Measurements from ENCODE around the gene SLC25A26. TPM values are rescaled to one million over a fixed set of nuclear protein-coding genes. Genes with fewer than 3 reads are reported as not detected.

SLC25A26 gene
- total RNA-seq, 1 donor from 2014 or later, result 25.9 TPM

DNA sequence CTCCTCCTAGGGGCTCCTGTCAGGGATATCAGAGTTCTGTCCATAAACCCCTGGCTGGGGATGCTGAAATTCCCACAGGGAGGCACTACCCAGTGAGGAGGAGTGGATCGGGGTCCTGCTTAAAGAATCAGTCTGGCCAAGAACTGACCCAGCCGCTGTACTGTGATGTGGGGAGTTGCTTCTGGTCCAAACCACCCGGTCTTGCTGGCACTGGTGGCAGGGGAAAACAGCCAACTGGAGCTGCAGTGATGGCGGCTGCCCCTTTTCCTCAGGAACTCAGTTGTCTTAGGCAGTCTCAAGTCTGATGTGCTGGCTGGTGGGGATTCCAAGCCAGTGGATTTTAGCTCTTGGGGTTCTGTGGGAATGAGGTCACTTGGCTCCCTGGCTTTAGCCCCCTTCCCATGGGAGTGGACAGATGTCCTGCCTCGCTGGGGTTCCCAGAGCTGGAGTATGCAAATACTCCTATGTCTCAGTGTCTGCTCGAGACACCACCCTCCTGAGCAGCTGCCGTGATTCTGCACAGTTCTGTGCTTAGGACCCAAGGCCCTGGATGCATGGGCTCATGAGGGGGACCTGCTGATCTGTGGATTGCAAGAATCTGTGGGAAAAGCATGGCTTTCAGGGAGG lies 97.1 kb downstream of the SLC25A26 start:
- DNase-seq (ENCODE audit: low read depth, low spot score), result no peak

DNA sequence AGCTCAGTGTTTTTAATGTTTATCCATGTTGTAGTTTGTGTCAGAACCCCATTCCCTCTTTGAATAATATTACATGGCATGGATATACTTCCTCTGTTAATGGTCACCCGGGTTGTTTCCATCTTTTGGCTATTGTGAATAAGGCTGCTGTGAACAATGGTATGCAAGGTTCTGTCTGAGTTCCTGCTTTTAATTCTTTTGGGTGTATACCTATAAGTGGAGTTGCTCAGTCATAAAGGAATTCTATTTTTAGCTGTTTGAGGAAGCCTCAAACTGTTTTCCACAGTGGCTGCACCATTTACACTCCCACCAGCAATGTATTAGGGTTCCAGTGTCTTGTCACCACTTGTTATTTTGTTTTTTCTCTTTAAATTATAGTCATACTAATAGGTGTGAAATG lies 99.6 kb downstream of the SLC25A26 start:
- DNase-seq (ENCODE audit: low read depth, low spot score), result no peak

DNA sequence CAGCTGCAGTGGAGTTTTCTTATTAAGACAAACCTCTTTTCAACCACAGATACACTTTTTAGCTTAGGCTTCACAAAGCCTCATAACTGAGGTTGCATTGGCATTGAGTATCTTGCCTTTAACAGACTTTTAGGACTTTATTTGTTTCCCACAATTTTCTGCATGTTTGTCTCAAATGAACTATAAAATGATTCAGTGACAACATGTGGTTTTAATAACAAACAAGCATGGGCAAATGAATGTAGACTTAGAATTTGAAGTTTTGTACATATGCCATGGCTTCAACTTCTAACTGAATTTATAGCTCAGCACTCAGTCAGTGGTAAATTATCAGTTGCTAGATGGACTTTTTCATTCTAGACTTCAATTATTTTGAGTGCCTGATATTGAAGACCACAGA lies 101.6 kb downstream of the SLC25A26 start:
- DNase-seq (ENCODE audit: low read depth, low spot score), result no peak

DNA sequence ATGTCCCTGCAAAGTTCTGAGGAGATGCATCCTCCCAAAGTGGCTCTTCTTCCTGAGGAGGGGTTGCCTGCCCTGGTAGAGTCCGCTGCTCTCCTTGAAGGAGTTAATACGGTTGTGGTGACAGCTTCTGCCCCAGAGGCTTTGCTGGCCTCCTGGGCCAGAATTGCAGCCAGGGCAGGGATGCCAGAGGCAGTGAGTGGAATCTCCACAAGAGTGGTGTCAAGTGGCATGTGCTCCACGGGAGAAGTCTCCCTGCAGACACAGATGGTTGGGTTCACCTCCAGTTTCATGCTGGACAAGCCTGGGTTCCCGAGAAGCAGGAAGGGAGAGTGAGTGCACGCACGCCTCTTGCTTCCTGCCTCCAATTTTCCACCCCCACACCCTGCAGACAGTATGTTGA lies 105.5 kb downstream of the SLC25A26 start:
- no peak for DNase-seq (ENCODE audit: low read depth, low spot score)

DNA sequence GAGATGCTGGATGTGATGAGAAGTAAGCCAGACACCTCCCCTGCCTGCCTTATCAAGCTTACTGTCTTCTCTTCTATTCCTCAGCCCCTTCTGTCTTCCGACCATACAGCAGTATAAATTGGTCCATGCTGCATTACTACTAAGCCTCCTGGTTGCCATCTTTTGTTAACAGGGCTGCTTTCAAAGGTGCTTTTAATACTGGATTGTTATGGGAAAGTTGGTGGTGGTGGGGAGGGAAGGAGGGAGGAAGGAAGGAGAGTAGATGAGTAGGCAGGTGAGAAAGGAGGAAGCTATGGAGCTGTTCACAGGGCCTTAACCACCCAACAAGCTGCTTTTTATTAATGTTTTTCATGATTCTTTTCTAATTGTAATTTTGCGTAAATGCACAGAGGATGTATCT lies 114.9 kb downstream of the SLC25A26 start:
- DNase-seq (ENCODE audit: low read depth, low spot score), result no peak

DNA sequence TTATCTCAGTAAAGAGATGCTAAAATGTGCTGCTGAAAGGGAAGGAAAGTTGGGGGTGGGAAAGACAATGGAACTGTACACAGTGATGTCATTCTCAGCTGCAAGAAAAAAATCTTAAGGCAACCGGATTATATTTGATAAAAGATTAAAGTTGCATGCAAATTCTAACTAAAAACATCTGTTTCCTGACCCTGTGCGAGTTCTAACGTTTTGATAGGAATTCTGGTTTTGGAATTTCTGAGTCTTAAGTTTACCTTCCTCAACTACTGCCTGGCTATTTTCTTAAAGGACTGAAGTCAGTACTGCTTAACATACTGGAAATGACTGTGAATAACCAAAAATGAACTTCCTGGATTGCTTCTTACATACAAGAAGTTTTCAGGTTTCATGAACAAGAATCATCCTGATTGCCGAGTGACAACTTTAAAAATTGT lies 115.5 kb downstream of the SLC25A26 start:
- peak; percentile 85 for DNase-seq (ENCODE audit: low read depth, low spot score)

DNA sequence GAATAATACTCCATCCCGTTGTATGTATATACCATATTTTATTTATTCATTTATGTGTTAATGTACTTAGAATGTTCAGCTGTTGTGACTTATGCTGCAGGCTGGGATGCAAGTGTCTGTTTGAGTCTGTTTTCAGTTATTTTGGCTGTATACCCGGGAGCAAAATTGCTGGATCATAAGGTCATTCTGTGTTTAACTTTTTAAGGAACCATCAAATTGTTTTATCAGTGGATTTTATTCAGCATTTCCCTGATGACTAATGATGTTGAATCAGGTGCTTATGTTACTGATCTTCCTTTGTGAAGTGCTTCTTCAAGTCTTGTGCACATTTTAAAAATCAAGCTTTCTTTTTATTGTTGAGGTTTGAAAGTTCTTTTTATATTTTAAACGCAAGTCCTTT lies 118.1 kb downstream of the SLC25A26 start:
- DNase-seq (ENCODE audit: low read depth, low spot score), result peak; percentile 30

DNA sequence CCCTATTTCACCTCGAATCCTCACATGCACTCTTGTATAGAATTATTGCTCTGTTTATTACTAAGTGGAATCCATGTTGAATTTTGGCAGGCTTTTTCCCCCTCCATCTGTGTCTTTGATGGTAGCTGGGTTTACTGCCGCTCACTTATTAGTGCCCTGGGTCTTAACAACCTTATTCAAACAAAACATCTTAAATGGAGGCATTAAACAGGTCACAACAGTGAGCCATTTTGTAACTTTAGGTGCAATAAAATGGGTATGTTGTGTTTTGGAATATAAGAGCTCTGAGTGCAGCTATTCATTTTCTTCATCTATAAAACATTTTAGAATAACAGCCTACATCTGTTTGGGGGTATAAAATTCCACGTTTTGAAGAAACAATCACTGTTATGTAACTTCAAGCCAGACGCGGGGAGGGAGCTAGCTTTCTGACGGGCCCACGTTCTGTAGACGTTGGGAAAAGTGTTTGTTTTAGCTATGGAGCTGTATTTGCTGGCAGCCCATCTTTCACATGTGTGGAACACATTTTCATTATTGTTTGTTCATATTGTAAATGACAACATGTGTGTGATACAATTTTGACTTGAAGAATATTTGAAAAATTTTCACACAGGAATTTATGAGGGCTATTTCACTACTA lies 122.0 kb downstream of the SLC25A26 start:
- DNase-seq (ENCODE audit: low read depth, low spot score), result no peak

DNA sequence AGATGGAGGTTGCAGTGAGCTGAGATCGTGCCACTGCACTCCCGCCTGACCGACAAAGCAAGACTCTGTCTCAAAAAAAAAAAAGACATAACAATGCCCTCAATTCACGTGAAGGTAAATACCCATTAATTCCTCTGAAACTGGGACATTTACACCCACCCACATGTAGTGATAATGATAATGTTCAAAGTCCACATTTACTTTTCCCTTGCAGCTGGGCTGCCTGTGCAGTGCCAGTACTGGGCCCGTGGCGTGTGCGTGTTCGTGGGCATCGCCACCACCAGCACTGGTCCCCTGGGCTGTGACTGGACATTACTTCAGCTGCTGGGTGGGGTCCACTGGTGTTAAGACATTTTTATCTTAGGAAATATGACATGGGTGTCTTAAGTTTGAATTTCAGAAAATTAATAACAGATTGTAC lies 123.6 kb downstream of the SLC25A26 start:
- DNase-seq (ENCODE audit: low read depth, low spot score), result no peak

DNA sequence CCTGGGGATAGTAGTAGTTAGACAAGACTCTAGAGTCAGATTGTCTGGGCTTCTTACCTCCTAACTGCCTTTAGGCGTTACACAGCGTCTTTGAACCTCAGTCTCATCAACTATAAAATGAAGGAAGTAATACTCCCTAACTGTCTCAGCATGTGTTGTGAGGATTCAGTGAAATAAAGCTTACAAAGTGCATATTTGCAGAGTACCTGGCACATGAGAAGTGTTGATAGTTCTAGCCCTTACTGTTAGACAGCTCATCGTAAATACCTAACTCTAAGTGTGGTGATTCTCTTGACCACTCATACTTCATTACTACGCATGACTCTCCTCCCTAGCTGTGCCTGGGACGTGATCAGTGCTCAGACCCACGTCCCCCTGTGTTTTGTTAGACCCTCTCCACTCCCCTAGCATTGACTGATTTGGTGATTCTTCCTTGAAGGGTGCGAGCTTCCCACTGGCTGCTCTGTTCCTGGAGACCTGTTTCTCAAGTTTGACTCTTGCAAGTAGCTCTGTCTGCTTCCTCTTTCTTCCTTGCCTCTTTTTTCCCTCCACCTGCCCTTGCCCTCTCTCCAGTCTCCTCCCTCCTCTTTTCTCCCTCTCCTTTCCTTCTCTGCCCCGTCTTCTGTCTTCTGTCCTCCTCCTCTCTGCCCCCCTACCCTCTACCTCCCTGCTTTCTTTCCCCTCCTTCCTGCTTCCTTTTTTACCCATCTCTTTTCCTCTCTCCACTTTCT lies 124.2 kb downstream of the SLC25A26 start:
- DNase-seq (ENCODE audit: low read depth, low spot score), result no peak

DNA sequence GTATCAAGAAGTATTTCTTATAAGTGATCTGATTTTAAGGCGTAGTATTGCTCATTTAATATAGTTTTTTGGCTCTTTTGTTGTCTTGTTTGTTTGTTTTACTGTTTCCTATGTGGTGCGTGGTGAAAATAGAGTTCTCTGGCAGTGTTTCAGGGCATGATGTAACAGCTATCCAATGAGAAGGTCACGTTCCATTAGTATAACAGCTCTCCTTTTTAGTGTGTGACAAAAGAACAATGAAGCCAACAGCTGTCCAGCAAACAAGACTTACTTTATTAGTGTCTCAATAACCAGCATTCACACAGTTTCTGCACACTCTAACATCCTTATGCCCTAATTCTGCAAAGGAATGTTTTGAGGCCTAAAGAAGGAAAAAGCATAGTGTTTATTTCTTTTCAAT lies 127.9 kb downstream of the SLC25A26 start:
- DNase-seq (ENCODE audit: low read depth, low spot score), result no peak

DNA sequence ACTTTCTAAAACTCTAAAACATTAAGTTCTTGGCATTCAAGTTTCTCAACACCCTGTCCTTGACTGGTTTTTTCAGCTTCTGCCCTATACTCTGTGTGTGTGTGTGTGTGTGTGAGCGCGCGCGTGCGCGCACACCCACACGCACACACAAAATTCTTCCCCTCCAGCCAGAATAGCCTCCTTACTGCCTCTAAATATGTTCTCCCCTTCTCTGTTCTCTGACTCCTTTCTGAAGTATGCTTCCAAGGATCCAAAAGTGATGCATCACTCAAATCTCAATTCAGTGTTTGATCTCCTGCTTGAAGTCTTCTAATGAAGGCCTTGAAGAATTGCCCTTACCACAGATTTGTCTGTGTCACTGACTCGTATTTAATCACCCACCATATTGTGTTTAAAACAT lies 129.8 kb downstream of the SLC25A26 start:
- DNase-seq (ENCODE audit: low read depth, low spot score), result no peak

DNA sequence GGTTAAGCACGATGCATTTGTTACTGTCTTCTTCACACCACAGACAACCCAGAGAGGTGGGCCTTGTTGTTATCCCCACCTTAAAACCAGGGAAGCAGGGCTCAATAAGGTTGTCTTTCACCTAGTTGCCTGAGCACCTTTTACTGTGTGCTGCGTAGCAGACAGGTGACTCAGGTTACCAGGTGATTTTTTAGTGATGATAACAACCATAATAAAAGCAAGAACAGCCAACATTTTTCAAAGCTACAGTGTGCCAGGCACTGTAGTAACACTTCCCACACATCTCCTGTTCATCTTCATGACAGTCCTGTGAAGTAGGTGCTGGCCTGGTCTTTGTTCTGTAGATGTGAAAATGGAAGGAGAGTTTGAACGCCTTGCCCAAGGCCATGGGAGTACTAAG lies 132.2 kb downstream of the SLC25A26 start:
- DNase-seq (ENCODE audit: low read depth, low spot score), result no peak

DNA sequence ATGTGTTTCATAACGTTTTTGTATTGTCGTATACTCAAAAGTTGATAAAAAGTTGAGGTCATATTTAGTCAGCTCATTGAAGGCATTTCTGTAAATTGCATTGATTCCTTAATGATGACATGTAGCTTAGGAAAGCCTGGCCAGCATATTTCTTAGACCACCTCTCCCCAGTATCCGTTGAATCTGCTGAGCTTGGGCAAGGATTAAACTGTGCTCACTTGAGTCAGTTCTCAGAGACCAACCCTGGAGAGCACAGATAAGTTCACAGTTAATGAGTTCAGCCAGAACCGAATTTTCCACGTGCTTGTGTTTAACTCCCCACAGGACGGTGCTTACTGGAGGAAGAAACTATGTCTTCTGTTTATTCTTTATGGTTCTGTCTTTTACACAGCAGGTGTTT lies 132.7 kb downstream of the SLC25A26 start:
- DNase-seq (ENCODE audit: low read depth, low spot score), result no peak

DNA sequence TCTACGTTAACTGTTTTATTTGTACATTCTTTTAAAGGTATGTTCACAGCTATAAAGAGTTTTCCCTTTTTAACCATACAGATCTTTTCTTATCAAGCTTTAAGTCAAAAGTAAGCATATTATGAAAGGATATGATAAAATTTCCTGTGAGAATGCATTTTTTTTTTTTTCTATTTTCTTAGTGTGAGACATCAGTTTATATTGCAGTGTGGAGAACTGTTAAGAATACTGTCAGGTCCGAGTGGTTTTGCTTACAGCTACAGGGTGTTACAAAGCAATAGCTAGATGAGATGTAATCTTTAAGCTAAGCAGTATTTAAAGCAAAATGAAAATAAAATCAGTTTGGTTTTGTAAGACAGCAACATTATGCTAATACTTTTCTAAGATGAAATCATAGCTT lies 133.2 kb downstream of the SLC25A26 start:
- no peak for DNase-seq (ENCODE audit: low read depth, low spot score)

DNA sequence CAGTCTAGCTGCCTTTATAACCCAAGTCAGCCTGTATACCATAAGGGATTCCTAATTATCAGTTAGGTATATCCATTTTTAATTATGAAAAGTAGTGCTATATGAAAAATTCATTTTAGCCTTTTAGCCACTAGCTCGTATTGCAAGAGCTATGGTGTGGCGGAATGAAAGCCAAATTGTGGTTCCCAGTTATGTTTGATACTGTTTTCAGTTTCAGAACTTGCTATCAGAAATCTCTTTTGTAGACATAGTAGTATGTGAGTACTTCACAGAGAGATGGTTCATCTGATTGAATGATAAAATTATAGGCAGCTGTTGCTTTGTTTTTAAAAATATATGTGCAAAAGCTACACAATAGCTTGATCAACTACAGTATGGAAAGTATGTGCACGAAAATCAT lies 134.6 kb downstream of the SLC25A26 start:
- DNase-seq (ENCODE audit: low read depth, low spot score), result no peak

DNA sequence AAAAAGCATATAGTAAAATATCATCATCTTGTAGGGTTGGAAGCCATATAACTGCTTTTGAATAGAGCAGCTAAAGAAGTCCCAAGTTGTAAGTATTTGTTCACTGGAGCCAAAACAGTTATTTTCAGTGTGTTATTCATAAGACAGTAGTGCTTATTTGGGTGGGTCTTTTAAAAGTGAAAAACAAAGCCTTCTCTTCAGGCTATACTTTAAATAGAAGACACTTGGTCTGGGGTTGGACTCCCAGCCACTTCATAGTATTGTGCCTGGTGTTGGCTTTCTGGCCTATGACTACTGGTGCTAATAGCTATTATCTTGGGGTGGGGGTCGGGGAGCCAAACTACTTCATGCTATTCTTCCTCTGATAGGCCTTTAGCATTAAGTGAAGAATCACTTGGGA lies 135.2 kb downstream of the SLC25A26 start:
- no peak for DNase-seq (ENCODE audit: low read depth, low spot score)

DNA sequence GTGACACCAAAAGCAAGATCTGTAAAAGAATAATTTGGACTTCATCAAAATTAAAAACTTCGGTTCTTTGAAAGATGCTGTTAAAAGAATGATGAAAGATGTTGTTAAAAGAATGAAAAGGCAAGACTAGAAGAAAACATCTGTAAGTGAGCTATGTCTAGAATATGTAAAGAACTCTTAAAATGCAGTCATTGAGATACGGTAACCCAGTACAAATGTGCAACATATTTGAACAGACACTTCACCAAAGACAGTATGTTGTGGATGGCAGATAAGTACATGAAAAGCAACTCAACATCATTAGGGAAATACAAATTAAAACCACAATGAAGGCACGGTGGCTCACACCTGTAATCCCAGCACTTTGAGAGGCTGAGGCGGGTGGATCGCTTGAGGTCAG lies 140.6 kb downstream of the SLC25A26 start:
- no peak for DNase-seq (ENCODE audit: low read depth, low spot score)

DNA sequence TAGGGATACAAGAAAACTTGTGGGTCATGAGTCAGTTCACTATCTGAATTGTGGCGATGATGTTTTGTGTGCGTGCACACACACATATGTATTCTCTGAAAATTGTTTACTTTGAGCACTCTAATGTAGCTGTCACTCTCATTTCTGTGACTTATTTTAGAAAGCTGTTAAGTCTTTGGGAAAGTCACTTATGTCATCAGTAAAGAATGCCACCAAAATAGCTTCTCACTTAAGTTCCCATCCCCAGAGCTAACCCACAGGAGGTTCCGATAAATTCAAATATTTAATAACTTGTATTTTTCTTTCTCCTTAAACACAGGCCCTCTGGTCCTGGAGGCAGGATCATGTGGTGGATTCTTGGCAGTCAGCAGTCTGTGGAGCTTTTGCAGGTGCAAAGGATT lies 141.7 kb downstream of the SLC25A26 start:
- no peak for DNase-seq (ENCODE audit: low read depth, low spot score)

DNA sequence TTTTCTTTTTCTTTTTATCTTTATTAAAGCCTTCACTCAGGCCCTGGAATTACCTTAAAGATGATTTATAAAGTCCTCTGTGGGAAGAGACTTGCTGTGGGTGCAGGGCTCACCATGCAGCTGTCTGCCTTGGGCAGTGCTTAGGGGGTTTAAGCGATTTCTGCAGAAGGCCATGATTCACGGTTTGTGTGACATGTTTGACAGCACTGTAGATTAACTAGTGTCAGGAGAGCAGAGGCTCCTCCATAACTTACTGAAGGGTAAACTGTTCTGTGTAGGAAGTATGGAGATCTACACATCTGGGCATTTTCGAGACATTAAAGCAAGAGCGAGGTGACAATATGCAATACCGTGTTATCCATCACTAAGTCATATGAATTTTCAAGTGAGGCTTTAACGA lies 142.3 kb downstream of the SLC25A26 start:
- no peak for DNase-seq (ENCODE audit: low read depth, low spot score)

DNA sequence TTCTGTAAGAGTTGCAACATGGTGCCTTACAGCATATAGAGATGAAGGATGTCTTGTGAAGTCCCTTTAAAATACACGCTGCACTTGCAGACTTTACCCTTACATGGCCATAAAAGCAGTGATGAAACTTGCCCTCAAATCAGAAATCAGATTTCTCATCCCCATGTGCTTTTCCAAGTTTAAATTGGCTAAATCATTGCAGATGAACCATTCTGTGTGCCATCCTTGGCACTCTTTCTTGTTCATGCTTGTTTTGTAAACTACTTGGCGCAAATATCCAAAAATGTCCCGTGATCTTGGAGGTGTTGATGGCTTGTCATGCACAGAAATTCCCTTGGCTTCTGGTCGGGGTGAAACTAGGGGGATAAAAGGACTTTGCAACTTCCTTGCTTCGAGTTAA lies 144.3 kb downstream of the SLC25A26 start:
- DNase-seq (ENCODE audit: low read depth, low spot score), result no peak

DNA sequence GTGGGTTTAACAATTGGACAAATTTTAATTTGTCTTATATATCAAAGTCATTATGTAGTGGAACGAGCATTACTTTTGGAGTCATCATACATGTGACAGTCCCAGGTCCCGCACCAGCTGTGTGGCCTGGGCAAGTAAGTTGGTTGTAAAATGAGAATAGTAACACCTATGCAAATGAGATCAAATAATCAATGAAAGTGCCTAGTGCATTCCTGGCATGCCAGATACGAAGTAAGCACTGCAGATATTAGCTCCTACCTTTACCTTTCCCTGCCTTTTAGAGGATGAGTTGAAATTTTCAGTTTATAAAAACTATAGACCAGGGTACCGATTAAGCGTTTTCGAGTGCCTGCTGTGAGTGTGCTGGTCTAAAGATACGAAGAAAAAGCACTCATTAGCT lies 145.9 kb downstream of the SLC25A26 start:
- no peak for DNase-seq (ENCODE audit: low read depth, low spot score)

DNA sequence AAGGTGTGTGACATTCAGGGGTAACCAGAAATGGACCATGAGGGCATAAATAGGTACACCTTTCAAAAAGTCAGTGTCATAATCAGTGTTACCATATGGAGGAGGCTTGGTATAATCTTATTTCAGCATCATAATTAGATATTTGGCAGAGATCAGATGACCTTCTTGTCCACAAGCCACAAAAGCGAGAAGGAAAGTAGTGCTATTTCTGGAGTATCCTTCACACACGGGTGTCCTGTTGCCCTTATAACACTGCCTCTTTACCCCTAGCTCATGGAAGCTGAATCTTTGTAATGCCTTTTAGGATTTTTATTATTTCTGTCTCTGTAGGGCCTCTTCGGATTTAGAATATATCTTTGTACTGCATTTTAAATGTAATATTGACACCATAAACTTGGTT lies 147.2 kb downstream of the SLC25A26 start:
- DNase-seq (ENCODE audit: low read depth, low spot score), result no peak

Measured in pulmonary artery endothelial cell (primary cell).